Measurements from ENCODE around the gene KRTAP10-2.

DNA sequence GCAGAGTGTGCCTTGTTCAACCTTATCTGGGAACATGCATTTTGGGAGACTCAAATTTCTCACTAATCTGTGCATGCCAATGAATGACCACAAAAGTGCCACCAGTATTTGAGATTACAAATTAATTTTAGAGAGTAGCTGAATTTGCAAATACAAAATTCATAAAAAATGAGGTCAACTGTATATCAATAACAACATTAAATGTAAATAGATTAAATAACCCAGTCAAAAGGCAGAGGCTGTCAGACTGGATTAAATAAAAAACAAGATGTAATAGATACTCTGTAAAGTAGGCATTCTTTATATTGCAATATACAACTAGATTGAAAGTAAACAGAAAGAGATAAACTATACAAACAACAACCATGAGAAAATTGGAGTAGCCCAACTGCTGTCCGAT, 12.8 kb upstream of the KRTAP10-2 start:
- no peak for TF ChIP-seq GATA2 (IDR thresholded peaks at IDR 0.05; ENCODE audit: low read depth, low read length)
- no peak for TF ChIP-seq GATA3 (IDR thresholded peaks at IDR 0.05; ENCODE audit: low read depth, low read length)

All from SH-SY5Y (cell line).